Chondrocyte (in vitro differentiated cells): ENCODE data around the gene LDHAL6A. TPM values are rescaled to one million over a fixed set of nuclear protein-coding genes. Genes with fewer than 3 reads are reported as not detected.

Experiments used
- DNase-seq: peaks from one replicate; pipeline ENCODE4 v3.0.0; 2021; ENCODE audit warnings: mixed read lengths, low spot score
- H3K27ac Mint-ChIP-seq: one replicate; pipeline ENCODE4 v1.8.0; 2021; ENCODE audit warnings: mild to moderate bottlenecking, moderate library complexity, mixed read lengths; ENCODE audit not compliant: unreplicated experiment
- H3K27me3 Mint-ChIP-seq: 2 replicates; pipeline ENCODE4 v1.8.0; 2021; ENCODE audit warnings: low read depth, mixed read lengths
- H3K36me3 Mint-ChIP-seq: 2 replicates; pipeline ENCODE4 v1.8.0; 2021; ENCODE audit warnings: low read depth, mixed read lengths
- H3K4me1 Mint-ChIP-seq: 2 replicates; pipeline ENCODE4 v1.8.0; 2021; ENCODE audit warnings: low read depth, mild to moderate bottlenecking, mixed read lengths
- H3K4me3 Mint-ChIP-seq: one replicate; pipeline ENCODE4 v1.8.0; 2021; ENCODE audit warnings: mild to moderate bottlenecking, moderate library complexity, mixed read lengths; ENCODE audit not compliant: unreplicated experiment
- H3K9me3 Mint-ChIP-seq: 2 replicates; pipeline ENCODE4 v1.8.0; 2021; ENCODE audit warnings: low read depth, mixed read lengths
- CTCF ChIP-seq: fragments of 200-600 bp; sonication (generic); IDR thresholded peaks from 2 replicates; pipeline ENCODE4 v1.5.0; 2021; ENCODE audit warnings: antibody characterized with exemption, mild to moderate bottlenecking, moderate library complexity
- total RNA-seq: library from RNA; stranded (reverse); gene quantifications from 3 replicates; pipeline ENCODE4 v1.2.1, GENCODE V29; 2021

Gene LDHAL6A
- total RNA-seq, 1 donor from 2014 or later = not detected

- no peaks in the 10 kb centered on the region for H3K9me3 Mint-ChIP-seq
- no peak overlapping the region for H3K27ac Mint-ChIP-seq
- peaks cover 19% of the 10 kb centered on the region for H3K4me1 Mint-ChIP-seq
- TF ChIP-seq CTCF = no peak
- H3K4me3 Mint-ChIP-seq = no peak overlapping the region
- no peak for DNase-seq
- H3K27me3 Mint-ChIP-seq = no peaks in the 10 kb centered on the region
- peaks cover 14% of the 10 kb centered on the region for H3K36me3 Mint-ChIP-seq
These were observed 37.2 kb downstream of the LDHAL6A start for GRCh38 chr11:18492888-18493287.

GRCh38 chr11:18493310-18493709 is 37.7 kb downstream of the LDHAL6A start:
- Mint-ChIP-seq H3K4me1 (peaks cover 19% of the 10 kb centered on the region), H3K36me3 (peaks cover 18% of the 10 kb centered on the region), H3K4me3 (no peak overlapping the region), H3K27ac (no peak overlapping the region), H3K27me3 (no peaks in the 10 kb centered on the region), H3K9me3 (no peaks in the 10 kb centered on the region)
- no peak for DNase-seq
- no peak for TF ChIP-seq CTCF

- Mint-ChIP-seq H3K9me3 (no peaks in the 10 kb centered on the region), H3K27me3 (no peaks in the 10 kb centered on the region), H3K4me1 (peaks cover 15% of the 10 kb centered on the region), H3K27ac (no peak overlapping the region), H3K36me3 (peaks cover 27% of the 10 kb centered on the region), H3K4me3 (no peak overlapping the region)
- no peak for TF ChIP-seq CTCF
- DNase-seq = no peak
These were observed 39.6 kb downstream of the LDHAL6A start for GRCh38 chr11:18495271-18495670.

GRCh38 chr11:18495703-18496102 is 40.0 kb downstream of the LDHAL6A start:
- peaks cover 11% of the 10 kb centered on the region for H3K4me1 Mint-ChIP-seq
- no peak for TF ChIP-seq CTCF
- H3K9me3 Mint-ChIP-seq = no peaks in the 10 kb centered on the region
- no peak overlapping the region for H3K27ac Mint-ChIP-seq
- H3K4me3 Mint-ChIP-seq = no peak overlapping the region
- peaks cover 28% of the 10 kb centered on the region for H3K36me3 Mint-ChIP-seq
- H3K27me3 Mint-ChIP-seq = no peaks in the 10 kb centered on the region
- no peak for DNase-seq

- Mint-ChIP-seq H3K4me3 (no peak overlapping the region), H3K4me1 (peaks cover 5% of the 10 kb centered on the region), H3K27ac (no peak overlapping the region), H3K9me3 (peaks cover 7% of the 10 kb centered on the region), H3K36me3 (peaks cover 48% of the 10 kb centered on the region), H3K27me3 (no peaks in the 10 kb centered on the region)
- no peak for DNase-seq
- TF ChIP-seq CTCF = no peak
These were observed 42.4 kb downstream of the LDHAL6A start for GRCh38 chr11:18498039-18498438.
